ENCODE measurements around the gene DNM1L. TPM values are rescaled to one million over a fixed set of nuclear protein-coding genes. Genes with fewer than 3 reads are reported as not detected.

DNM1L gene
- total RNA-seq, 1 donor: 73.5 TPM

GRCh38 chr12:32671930-32672780 lies 6.9 kb upstream of the DNM1L start:
- DNase-seq (ENCODE audit: low read depth): peak; percentile 92
- H3K4me3 ChIP-seq (ENCODE audit: low read depth, low read length): no peak overlapping the region
- peak; percentile 52 for TF ChIP-seq CTCF (IDR thresholded peaks at IDR 0.05; ENCODE audit: insufficient read depth, low read length)

- no peak for TF ChIP-seq CTCF (IDR thresholded peaks at IDR 0.05; ENCODE audit: insufficient read depth, low read length)
- peak overlapping the region; percentile 88 for H3K4me3 ChIP-seq (ENCODE audit: low read depth, low read length)
These were observed 778 bp downstream of the DNM1L start for GRCh38 chr12:32679920-32680237.

GRCh38 chr12:32680787-32681186 lies 1.7 kb downstream of the DNM1L start:
- no peak for TF ChIP-seq CTCF (IDR thresholded peaks at IDR 0.05; ENCODE audit: insufficient read depth, low read length)
- no peak for DNase-seq (ENCODE audit: low read depth)
- H3K4me3 ChIP-seq (ENCODE audit: low read depth, low read length): peak overlapping the region; percentile 88

More at GRCh38 chr12:32679920-32680237, 778 bp downstream of the DNM1L start:
- peak; percentile 47 for DNase-seq (ENCODE audit: low read depth)

GRCh38 chr12:32681272-32681671 lies 2.2 kb downstream of the DNM1L start:
- no peak for TF ChIP-seq CTCF (IDR thresholded peaks at IDR 0.05; ENCODE audit: insufficient read depth, low read length)
- no peak for DNase-seq (ENCODE audit: low read depth)

GRCh38 chr12:32686340-32686739 lies 7.2 kb downstream of the DNM1L start:
- no peak for TF ChIP-seq CTCF (IDR thresholded peaks at IDR 0.05; ENCODE audit: insufficient read depth, low read length)

More at GRCh38 chr12:32681272-32681671, 2.2 kb downstream of the DNM1L start:
- no peak overlapping the region for H3K4me3 ChIP-seq (ENCODE audit: low read depth, low read length)

GRCh38 chr12:32688786-32689185 lies 9.7 kb downstream of the DNM1L start:
- no peak overlapping the region for H3K4me3 ChIP-seq (ENCODE audit: low read depth, low read length)
- DNase-seq (ENCODE audit: low read depth): no peak
- TF ChIP-seq CTCF (IDR thresholded peaks at IDR 0.05; ENCODE audit: insufficient read depth, low read length): no peak

More at GRCh38 chr12:32686340-32686739, 7.2 kb downstream of the DNM1L start:
- no peak for DNase-seq (ENCODE audit: low read depth)
- no peak overlapping the region for H3K4me3 ChIP-seq (ENCODE audit: low read depth, low read length)
